ENCODE measurements around the gene SH2D7. TPM values are rescaled to one million over a fixed set of nuclear protein-coding genes. Genes with fewer than 3 reads are reported as not detected.

The SH2D7 gene
- total RNA-seq, 1 experiment from 2014 or later, result not detected

- TF ChIP-seq MXD4 (CRISPR knock-in tag; IDR thresholded peaks at IDR 0.05; ENCODE audit: borderline replicate concordance) (no peak), ESRRA (CRISPR knock-in tag; IDR thresholded peaks at IDR 0.05; ENCODE audit: borderline replicate concordance) (no peak), GABPB1 (CRISPR knock-in tag; IDR thresholded peaks at IDR 0.05) (no peak), ZNF512 (CRISPR knock-in tag; IDR thresholded peaks at IDR 0.05; ENCODE audit: borderline replicate concordance) (no peak), ZNF425 (CRISPR knock-in tag; conservative IDR thresholded peaks at IDR 0.05) (no peak), ZNF121 (CRISPR knock-in tag; IDR thresholded peaks at IDR 0.05) (no peak), PREB (CRISPR knock-in tag; IDR thresholded peaks at IDR 0.05; ENCODE audit: borderline replicate concordance) (no peak)
Observed at GRCh38 chr15:78133801-78134200, 41.4 kb downstream of the SH2D7 start (continued).

GRCh38 chr15:78139578-78139977, 47.2 kb downstream of the SH2D7 start:
- H3K36me3 Mint-ChIP-seq, result no peaks in the 10 kb centered on the region
- H3K4me1 Mint-ChIP-seq, result peaks cover 3% of the 10 kb centered on the region
- no peaks in the 10 kb centered on the region for H3K9me3 Mint-ChIP-seq
- H3K27me3 Mint-ChIP-seq (ENCODE audit: low read depth), result peaks cover 7% of the 10 kb centered on the region
- ATAC-seq, result no peak
- no peak overlapping the region for H3K4me3 Mint-ChIP-seq
- no peak for DNase-seq (ENCODE audit: low spot score)
- no peak overlapping the region for H3K27ac Mint-ChIP-seq
- CTCF ChIA-PET, result interaction anchor here (1.0 to 2.1 kb wide), 6 partner anchors 9 to 265 kb away, joined by 3 to 11 read pairs (median 4); no protein-coding TSS in a partner anchor
- POLR2A ChIA-PET, result interaction anchor here (1.2 kb wide), 1 partner anchor 9 kb away, joined by 5 read pairs; the partner anchor contains the start of gene IDH3A
- TF ChIP-seq AFF4 (CRISPR knock-in tag; IDR thresholded peaks at IDR 0.05; ENCODE audit: borderline replicate concordance) (no peak), TP53 (CRISPR knock-in tag; IDR thresholded peaks at IDR 0.05) (no peak), HMGA2 (CRISPR knock-in tag; IDR thresholded peaks at IDR 0.05) (no peak), ZNF423 (CRISPR knock-in tag; IDR thresholded peaks at IDR 0.05) (no peak), NR2C2 (CRISPR knock-in tag; IDR thresholded peaks at IDR 0.05) (no peak), ZNF416 (CRISPR knock-in tag; IDR thresholded peaks at IDR 0.05) (no peak), E2F4 (CRISPR knock-in tag; IDR thresholded peaks at IDR 0.05; ENCODE audit: borderline replicate concordance, low read depth) (no peak), NR3C1 (CRISPR knock-in tag; conservative IDR thresholded peaks at IDR 0.05; ENCODE audit: low read depth) (no peak), OVOL2 (CRISPR knock-in tag; IDR thresholded peaks at IDR 0.05; ENCODE audit: borderline replicate concordance) (no peak), IRF1 (CRISPR knock-in tag; IDR thresholded peaks at IDR 0.05) (no peak), GTF2I (CRISPR knock-in tag; conservative IDR thresholded peaks at IDR 0.05) (no peak), TEAD1 (CRISPR knock-in tag; IDR thresholded peaks at IDR 0.05) (no peak), ZNF532 (CRISPR knock-in tag; IDR thresholded peaks at IDR 0.05; ENCODE audit: borderline replicate concordance) (no peak)
